Thyroid gland (tissue), 4 donors: ENCODE measurements around the gene CABP4. TPM values are rescaled to one million over a fixed set of nuclear protein-coding genes. Genes with fewer than 3 reads are reported as not detected.

Experiments
- DNase-seq, 2 donors: peaks; one replicate each; pipeline ENCODE4 v3.0.0-alpha.2; 2019
- H3K27ac ChIP-seq, 3 donors: fragments of 200-600 bp; sonication (generic); 1 replicate in 2 of 3; 2 replicates in 1 of 3; pipeline ENCODE4 v1.5.1; 2016 to 2019; ENCODE audit warnings: mild to moderate bottlenecking in 1 of 3, moderate library complexity in 1 of 3
- H3K27me3 ChIP-seq: fragments of 200-600 bp; sonication (generic); one replicate; pipeline ENCODE4 v1.5.1; 2019
- H3K36me3 ChIP-seq, 2 donors: fragments of 200-600 bp; sonication (generic); one replicate each; pipeline ENCODE4 v1.5.1; 2016 to 2019
- H3K4me1 ChIP-seq, 2 donors: fragments of 200-600 bp; sonication (generic); one replicate each; pipeline ENCODE4 v1.5.1; 2017 to 2019
- H3K4me3 ChIP-seq, 3 donors: fragments of 200-600 bp; sonication (generic); replicated peaks in 1 of 3; 1 replicate in 2 of 3; 2 replicates in 1 of 3; pipeline ENCODE4 v1.5.1; 2016; ENCODE audit warnings: mild to moderate bottlenecking in 1 of 3
- H3K9me3 ChIP-seq: fragments of 200-600 bp; sonication (generic); one replicate; pipeline ENCODE4 v1.5.1; 2017
- CTCF ChIP-seq, 6 experiments: fragments of 200-600 bp in 3 of 6; fragments of 450-650 bp in 3 of 6; sonication (generic) in 3 of 6; IDR thresholded peaks; one replicate each; pipeline ENCODE4 v1.5.1; 2016 to 2019; ENCODE audit warnings: antibody characterized with exemption in 6 of 6, mild to moderate bottlenecking in 2 of 6, inconsistent platforms in 1 of 6, moderate library complexity in 1 of 6
- POLR2A ChIP-seq, 2 donors: fragments of 450-650 bp; IDR thresholded peaks; one replicate each; pipeline ENCODE4 v1.6.1; 2017; ENCODE audit warnings: antibody characterized with exemption in 2 of 2, mild to moderate bottlenecking in 2 of 2, moderate library complexity in 1 of 2
- whole genome bisulfite sequencing, 2 donors: methylation state at CpG; one replicate each; pipeline ENCODE4 v1.1.5; 2017; 5-methylcytosine and 5-hydroxymethylcytosine counted together
- intact Hi-C: fragments of 100-400 bp; cut with DNase I; formaldehyde crosslinking; loops from one replicate; pipeline ENCODE4 v1.15.1; 2023
- total RNA-seq, 4 donors: library from RNA; depleted of rRNA; stranded (reverse); fragments of >200 nt; gene quantifications; one replicate each; pipeline ENCODE4 v1.2.3, GENCODE V29; 2016

Gene CABP4
- total RNA-seq, 4 donors from 2014 or later = 0.33 to 6.4 (median 0.39) TPM; not detected in 1

GRCh38 chr11:67499808-67500483 lies 44.8 kb downstream of the CABP4 start:
- Histone ChIP-seq H3K4me1 (peaks cover 6 to 10% of the 10 kb centered on the region in 2 donors), H3K4me3 (no peak overlapping the region), H3K9me3 (no peaks in the 10 kb centered on the region), H3K27ac (no peak overlapping the region), H3K36me3 (peaks cover 0 to 20% of the 10 kb centered on the region in 2 donors), H3K27me3 (no peaks in the 10 kb centered on the region)
- intact Hi-C loops = loop anchor here (10.0 kb wide), 1 partner anchor 145 kb away; the partner anchor contains the start of gene POLD4
- TF ChIP-seq CTCF (IDR thresholded peaks at IDR 0.05) (no peak), POLR2A (IDR thresholded peaks at IDR 0.05) (no peak)
- DNase-seq = no peak
- 92 to 95% methylated on average over 9 to 11 of the region's 26 CpGs for WGBS, 2 donors

GRCh38 chr11:67500484-67500821 lies 45.3 kb downstream of the CABP4 start:
- peaks cover 0 to 15% of the 10 kb centered on the region in 2 donors for H3K36me3 ChIP-seq

GRCh38 chr11:67500831-67501715 lies 45.9 kb downstream of the CABP4 start:
- Histone ChIP-seq H3K9me3 (no peaks in the 10 kb centered on the region), H3K27me3 (no peaks in the 10 kb centered on the region), H3K27ac (no peak overlapping the region), H3K36me3 (peaks cover 0 to 15% of the 10 kb centered on the region in 2 donors), H3K4me1 (peaks cover 14 to 19% of the 10 kb centered on the region in 2 donors), H3K4me3 (no peak overlapping the region)
- 90 to 97% methylated on average over 8 to 9 of the region's 9 CpGs for WGBS, 2 donors
- DNase-seq = no peak
- TF ChIP-seq CTCF (IDR thresholded peaks at IDR 0.05) (no peak), POLR2A (IDR thresholded peaks at IDR 0.05) (no peak)
- intact Hi-C loops = loop anchor here (10.0 kb wide), 1 partner anchor 146 kb away; the partner anchor contains the start of gene POLD4

More at GRCh38 chr11:67500484-67500821, 45.3 kb downstream of the CABP4 start:
- no peak for DNase-seq
- 73 to 93% methylated on average over 1 of the region's 1 CpG for WGBS, 2 donors
- Histone ChIP-seq H3K27ac (no peak overlapping the region), H3K27me3 (no peaks in the 10 kb centered on the region), H3K4me3 (no peak overlapping the region), H3K4me1 (peaks cover 7 to 13% of the 10 kb centered on the region in 2 donors), H3K9me3 (no peaks in the 10 kb centered on the region)
- TF ChIP-seq CTCF (IDR thresholded peaks at IDR 0.05) (no peak), POLR2A (IDR thresholded peaks at IDR 0.05) (no peak)
- intact Hi-C loops = loop anchor here (10.0 kb wide), 1 partner anchor 146 kb away; the partner anchor contains the start of gene POLD4

- 94 to 100% methylated on average over 9 to 15 of the region's 18 CpGs for WGBS, 2 donors
- DNase-seq = no peak
Observed at GRCh38 chr11:67501854-67502253, 46.7 kb downstream of the CABP4 start.

More at GRCh38 chr11:67501854-67502253, 46.7 kb downstream of the CABP4 start:
- Histone ChIP-seq H3K4me3 (no peak overlapping the region), H3K27me3 (no peaks in the 10 kb centered on the region), H3K4me1 (peaks cover 21 to 27% of the 10 kb centered on the region in 2 donors), H3K9me3 (no peaks in the 10 kb centered on the region), H3K36me3 (peaks cover 0 to 17% of the 10 kb centered on the region in 2 donors), H3K27ac (no peak overlapping the region)
- intact Hi-C loops = loop anchor here (10.0 kb wide), 1 partner anchor 147 kb away; the partner anchor contains the start of gene POLD4
- TF ChIP-seq POLR2A (IDR thresholded peaks at IDR 0.05) = no peak
- no peak for TF ChIP-seq CTCF (IDR thresholded peaks at IDR 0.05)
